T-helper 17 cell (primary cell): ENCODE data around the gene ACP1. TPM values are rescaled to one million over a fixed set of nuclear protein-coding genes. Genes with fewer than 3 reads are reported as not detected.

Experiments
- ATAC-seq: fragments of 150-1000 bp; cut with Tn5 transposase; 2 replicates; pipeline ENCODE4 v1.10.0; 2021; ENCODE audit warnings: mild to moderate bottlenecking, moderate library complexity
- DNase-seq, 3 donors: peaks; one replicate each; pipeline versions ENCODE4 v3.0.0 to v3.0.0-alpha.2; 2020 to 2021
- H3K9me3 ChIP-seq: one replicate; pipeline ENCODE4 v1.7.0; 2013; ENCODE audit warnings: low read length, mild to moderate bottlenecking; ENCODE audit not compliant: control insufficient read depth, poor library complexity, severe bottlenecking
- H3K27ac Mint-ChIP-seq: one replicate; pipeline ENCODE4 v1.8.0; 2022; ENCODE audit warnings: mild to moderate bottlenecking, moderate library complexity, mixed read lengths
- H3K27me3 Mint-ChIP-seq: one replicate; pipeline ENCODE4 v1.8.0; 2022; ENCODE audit warnings: mixed read lengths
- H3K36me3 Mint-ChIP-seq: one replicate; pipeline ENCODE4 v1.8.0; 2022; ENCODE audit warnings: low read depth, mixed read lengths
- H3K4me1 Mint-ChIP-seq: one replicate; pipeline ENCODE4 v1.8.0; 2022; ENCODE audit warnings: mild to moderate bottlenecking, mixed read lengths
- H3K4me3 Mint-ChIP-seq: one replicate; pipeline ENCODE4 v1.8.0; 2022; ENCODE audit warnings: mild to moderate bottlenecking, moderate library complexity, mixed read lengths
- total RNA-seq, 4 donors: library from RNA in 2 of 4; stranded (reverse) in 2 of 4; gene quantifications; one replicate each; pipeline ENCODE4 v1.2.3 and lab custom pipeline; 2022 to 2026

Gene ACP1
- total RNA-seq, 2 donors from 2014 or later, result 71.2 to 87.2 TPM

DNA sequence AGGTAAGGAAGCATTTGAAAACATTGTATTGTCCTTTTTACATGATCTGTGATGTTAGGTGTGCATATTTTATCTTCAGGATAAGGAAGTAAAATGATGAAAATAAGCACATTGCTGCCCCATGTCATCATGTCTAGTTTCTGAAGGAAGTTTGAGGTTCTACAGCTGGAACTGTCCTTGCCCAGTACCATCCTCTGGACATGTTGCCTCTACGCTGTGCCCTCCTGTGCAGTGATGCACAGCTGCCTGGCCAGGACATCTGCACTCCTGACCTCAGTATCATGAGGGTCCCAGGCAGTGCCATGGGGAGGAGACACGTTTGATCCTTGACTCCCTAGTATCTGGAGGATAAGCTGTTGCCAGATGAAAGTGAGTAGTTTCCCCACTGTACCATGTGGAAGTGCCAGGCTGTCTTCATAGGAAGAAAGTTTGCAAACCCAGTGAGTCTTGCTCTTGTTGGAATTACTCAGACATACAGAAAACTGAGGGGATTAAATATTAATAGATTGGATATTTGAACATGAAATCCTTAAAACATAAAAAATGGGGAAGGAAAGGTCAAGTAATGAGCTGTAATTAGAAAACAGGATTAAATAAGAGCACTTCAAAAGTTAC lies 13.7 kb downstream of the ACP1 start:
- Mint-ChIP-seq H3K36me3 (peaks cover 13% of the 10 kb centered on the region), H3K4me1 (peaks cover 5% of the 10 kb centered on the region), H3K27me3 (no peaks in the 10 kb centered on the region), H3K27ac (no peak overlapping the region), H3K4me3 (no peak overlapping the region)
- no peak for DNase-seq
- H3K9me3 ChIP-seq, result no peaks in the 10 kb centered on the region
- ATAC-seq, result no peak

DNA sequence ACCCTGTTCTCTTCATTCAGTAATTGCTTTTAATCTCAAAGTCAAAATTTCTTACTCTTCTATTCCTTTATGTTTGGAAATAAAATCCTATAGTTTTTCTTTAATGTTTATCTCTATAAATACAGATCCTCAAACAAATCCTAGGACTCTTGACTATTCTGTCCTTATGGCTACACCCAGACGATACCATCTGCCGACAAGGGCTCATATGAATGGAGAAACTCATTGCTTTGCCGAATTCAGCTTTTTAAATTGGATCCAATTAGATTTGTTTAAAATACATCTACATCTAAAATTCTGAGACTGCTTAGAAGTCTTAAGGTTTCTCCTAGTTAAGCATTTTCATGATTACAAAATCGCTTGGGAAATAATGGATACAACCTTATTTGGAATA lies 14.2 kb downstream of the ACP1 start:
- ATAC-seq, result no peak
- Mint-ChIP-seq H3K36me3 (peaks cover 13% of the 10 kb centered on the region), H3K27ac (no peak overlapping the region)

GRCh38 chr2:279366-279765 lies 14.6 kb downstream of the ACP1 start:
- H3K27me3 Mint-ChIP-seq, result no peaks in the 10 kb centered on the region
- no peak for DNase-seq
- peaks cover 12% of the 10 kb centered on the region for H3K36me3 Mint-ChIP-seq
- no peak for ATAC-seq
- no peak overlapping the region for H3K4me3 Mint-ChIP-seq
- H3K4me1 Mint-ChIP-seq, result peaks cover 5% of the 10 kb centered on the region
- H3K9me3 ChIP-seq, result no peaks in the 10 kb centered on the region
- no peak overlapping the region for H3K27ac Mint-ChIP-seq

More for the DNA sequence above, 14.2 kb downstream of the ACP1 start:
- no peaks in the 10 kb centered on the region for H3K27me3 Mint-ChIP-seq
- H3K4me1 Mint-ChIP-seq, result peaks cover 5% of the 10 kb centered on the region
- no peak for DNase-seq
- H3K9me3 ChIP-seq, result no peaks in the 10 kb centered on the region
- H3K4me3 Mint-ChIP-seq, result no peak overlapping the region

DNA sequence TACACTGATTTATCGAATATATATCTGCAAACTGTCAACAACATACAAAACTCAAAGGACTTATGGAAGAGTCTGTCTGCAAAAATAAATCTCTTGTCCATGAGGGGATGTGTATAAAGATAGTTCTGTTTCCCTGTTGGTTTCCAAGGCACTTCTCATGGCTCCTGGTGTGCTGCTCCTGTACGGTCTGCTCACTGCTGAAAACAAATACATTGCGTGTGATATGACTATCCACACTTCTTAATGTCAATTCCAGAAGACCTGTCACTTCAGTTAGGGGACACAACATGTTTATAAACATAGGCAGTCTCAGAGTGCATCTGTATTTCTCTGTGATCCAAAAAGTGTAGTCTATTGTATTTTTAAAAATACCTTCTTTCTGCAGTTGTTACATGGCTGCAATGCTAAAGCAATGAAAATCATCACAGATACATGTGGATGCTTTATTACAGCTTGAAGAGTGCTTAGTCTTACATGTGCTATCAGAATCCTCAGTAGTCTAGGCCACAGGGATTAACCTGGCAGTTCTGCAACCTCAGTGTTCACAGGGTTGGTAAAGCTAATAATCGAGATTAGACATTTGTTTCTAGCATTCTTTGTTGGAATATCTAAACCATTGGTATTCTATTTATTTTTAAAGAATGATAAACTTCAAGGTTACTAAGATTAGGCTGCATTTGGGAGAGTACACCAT lies 15.4 kb downstream of the ACP1 start:
- no peak overlapping the region for H3K27ac Mint-ChIP-seq
- H3K9me3 ChIP-seq, result no peaks in the 10 kb centered on the region
- peaks cover 3% of the 10 kb centered on the region for H3K4me1 Mint-ChIP-seq
- peaks cover 9% of the 10 kb centered on the region for H3K36me3 Mint-ChIP-seq
- no peak for ATAC-seq
- H3K27me3 Mint-ChIP-seq, result peaks cover 2% of the 10 kb centered on the region
- DNase-seq, result no peak
- no peak overlapping the region for H3K4me3 Mint-ChIP-seq

- DNase-seq, result no peak
- H3K4me1 Mint-ChIP-seq, result peaks cover 7% of the 10 kb centered on the region
- H3K4me3 Mint-ChIP-seq, result no peak overlapping the region
- no peaks in the 10 kb centered on the region for H3K9me3 ChIP-seq
- peaks cover 9% of the 10 kb centered on the region for H3K36me3 Mint-ChIP-seq
- no peak for ATAC-seq
- H3K27ac Mint-ChIP-seq, result no peak overlapping the region
- H3K27me3 Mint-ChIP-seq, result peaks cover 8% of the 10 kb centered on the region
Measured at GRCh38 chr2:280650-281110, 15.9 kb downstream of the ACP1 start.

DNA sequence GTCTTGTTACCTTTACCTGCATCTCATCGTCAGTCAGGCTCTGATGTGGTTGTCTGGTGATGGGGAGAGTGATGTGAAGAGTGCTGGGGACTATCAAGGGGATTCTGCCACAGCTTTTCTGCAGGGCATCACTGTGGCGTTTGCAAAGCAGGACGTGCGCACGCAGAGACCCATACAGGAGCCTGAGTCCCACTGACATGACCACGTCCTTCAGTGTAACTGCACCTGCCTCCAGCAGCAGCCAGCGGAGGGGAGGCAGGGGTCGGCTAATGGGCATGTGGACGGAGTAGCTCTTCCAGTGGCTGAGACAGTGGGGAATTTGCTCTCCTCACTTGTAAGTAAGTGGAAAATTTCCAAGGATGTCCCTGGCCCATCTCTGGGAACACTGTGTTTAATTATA lies 16.6 kb downstream of the ACP1 start:
- H3K27me3 Mint-ChIP-seq, result peaks cover 14% of the 10 kb centered on the region
- DNase-seq, result no peak
- H3K4me3 Mint-ChIP-seq, result no peak overlapping the region
- peaks cover 14% of the 10 kb centered on the region for H3K36me3 Mint-ChIP-seq
- H3K27ac Mint-ChIP-seq, result no peak overlapping the region
- peaks cover 8% of the 10 kb centered on the region for H3K4me1 Mint-ChIP-seq
- H3K9me3 ChIP-seq, result no peaks in the 10 kb centered on the region
- ATAC-seq, result no peak

DNA sequence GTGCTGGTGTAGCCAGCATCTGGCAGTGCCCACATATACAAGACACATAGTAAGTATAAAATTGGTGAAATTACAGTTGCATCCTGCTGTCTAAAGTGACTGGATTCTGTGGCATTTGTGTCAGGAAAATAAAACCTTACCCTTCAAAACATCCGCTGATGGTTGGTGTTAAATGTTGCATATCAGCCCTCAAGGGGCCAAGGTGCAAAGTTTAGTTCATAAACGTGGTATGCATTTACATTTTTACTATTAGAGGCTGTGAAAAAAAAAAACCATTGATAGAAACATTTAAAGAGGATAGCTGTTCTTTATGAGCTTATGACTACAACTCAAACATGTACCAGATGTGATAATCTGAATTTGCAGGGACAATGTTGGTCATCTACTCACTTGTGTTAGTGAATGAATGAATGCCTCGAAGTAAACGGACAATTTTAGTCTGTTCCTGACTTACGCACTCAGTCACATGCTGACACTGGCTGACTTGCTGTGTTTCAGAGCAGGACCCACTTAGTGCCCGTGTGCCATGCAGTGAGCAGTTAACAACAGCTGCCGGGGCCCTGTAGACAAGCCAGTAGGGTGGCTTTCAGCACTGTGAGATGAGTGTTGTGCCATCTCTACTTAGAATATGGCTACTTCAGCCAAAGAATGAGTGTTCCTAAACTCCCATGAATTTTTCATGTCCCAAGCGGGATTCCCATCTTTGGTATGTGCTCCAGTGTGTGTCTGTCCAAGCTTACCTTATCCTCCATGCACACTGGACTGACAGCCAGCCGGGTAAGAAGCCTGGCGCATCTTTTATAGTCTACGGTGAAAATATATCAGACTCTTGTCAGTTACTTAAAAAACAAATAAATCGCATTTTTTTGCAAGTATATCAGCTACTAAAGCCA lies 17.9 kb downstream of the ACP1 start:
- Mint-ChIP-seq H3K4me1 (peaks cover 8% of the 10 kb centered on the region), H3K27me3 (peaks cover 20% of the 10 kb centered on the region), H3K4me3 (no peak overlapping the region), H3K36me3 (peaks cover 10% of the 10 kb centered on the region), H3K27ac (no peak overlapping the region)
- no peak for ATAC-seq
- no peak for DNase-seq
- no peaks in the 10 kb centered on the region for H3K9me3 ChIP-seq

GRCh38 chr2:283996-284794 lies 19.4 kb downstream of the ACP1 start:
- peaks cover 8% of the 10 kb centered on the region for H3K36me3 Mint-ChIP-seq
- peaks cover 20% of the 10 kb centered on the region for H3K27me3 Mint-ChIP-seq
- H3K4me1 Mint-ChIP-seq, result peaks cover 8% of the 10 kb centered on the region
- ATAC-seq (no peak), DNase-seq (no peak)
- no peak overlapping the region for H3K4me3 Mint-ChIP-seq
- no peaks in the 10 kb centered on the region for H3K9me3 ChIP-seq
- no peak overlapping the region for H3K27ac Mint-ChIP-seq

GRCh38 chr2:284896-285492 lies 20.2 kb downstream of the ACP1 start:
- H3K27me3 Mint-ChIP-seq, result peaks cover 25% of the 10 kb centered on the region
- H3K36me3 Mint-ChIP-seq, result peaks cover 6% of the 10 kb centered on the region
- DNase-seq, result no peak
- H3K27ac Mint-ChIP-seq, result no peak overlapping the region
- H3K4me1 Mint-ChIP-seq, result peaks cover 10% of the 10 kb centered on the region
- no peaks in the 10 kb centered on the region for H3K9me3 ChIP-seq
- H3K4me3 Mint-ChIP-seq, result no peak overlapping the region
- ATAC-seq, result no peak

GRCh38 chr2:285531-285930 lies 20.8 kb downstream of the ACP1 start:
- peaks cover 5% of the 10 kb centered on the region for H3K36me3 Mint-ChIP-seq
- H3K4me1 Mint-ChIP-seq, result peaks cover 12% of the 10 kb centered on the region
- no peak overlapping the region for H3K4me3 Mint-ChIP-seq
- H3K9me3 ChIP-seq, result no peaks in the 10 kb centered on the region
- peaks cover 27% of the 10 kb centered on the region for H3K27me3 Mint-ChIP-seq
- H3K27ac Mint-ChIP-seq, result no peak overlapping the region
- DNase-seq (no peak), ATAC-seq (no peak)

DNA sequence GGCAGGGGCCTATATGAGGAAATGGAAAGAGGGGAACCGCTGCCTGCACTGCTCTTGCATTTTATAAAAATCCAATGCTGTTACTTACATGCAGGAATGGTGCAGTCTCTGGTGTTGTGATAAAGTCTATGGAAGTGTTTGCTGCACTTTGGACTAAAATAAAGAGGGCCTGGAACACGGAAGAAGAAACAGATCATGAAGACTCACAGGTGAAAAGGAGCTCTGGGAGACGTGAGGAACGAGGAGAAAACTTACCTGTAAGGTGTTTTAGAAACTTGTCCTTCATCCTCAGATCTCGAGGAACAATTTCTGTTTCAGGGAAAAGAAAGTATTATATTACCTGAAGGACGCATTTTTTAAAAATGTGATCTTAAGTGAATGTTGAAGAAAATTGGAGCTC lies 21.3 kb downstream of the ACP1 start:
- Mint-ChIP-seq H3K27ac (no peak overlapping the region), H3K36me3 (peaks cover 5% of the 10 kb centered on the region), H3K4me3 (peak overlapping the region; percentile 63), H3K27me3 (peaks cover 32% of the 10 kb centered on the region), H3K4me1 (peaks cover 12% of the 10 kb centered on the region)
- H3K9me3 ChIP-seq, result no peaks in the 10 kb centered on the region
- DNase-seq (no peak), ATAC-seq (no peak)

GRCh38 chr2:286774-287392 lies 22.1 kb downstream of the ACP1 start:
- Mint-ChIP-seq H3K4me3 (no peak overlapping the region), H3K4me1 (peaks cover 12% of the 10 kb centered on the region), H3K36me3 (peaks cover 5% of the 10 kb centered on the region), H3K27ac (no peak overlapping the region), H3K27me3 (peaks cover 33% of the 10 kb centered on the region)
- ATAC-seq (no peak), DNase-seq (no peak)
- H3K9me3 ChIP-seq, result no peaks in the 10 kb centered on the region
